ENCODE results near the gene SRGAP3.

Gene SRGAP3

GRCh38 chr3:9013782-9014563, 235.5 kb downstream of the SRGAP3 start:
- TF ChIP-seq TCF12 (IDR thresholded peaks at IDR 0.05; ENCODE audit: low read depth) (no peak), ZBTB7A (IDR thresholded peaks at IDR 0.05; ENCODE audit: low read depth) (no peak), MAX (IDR thresholded peaks at IDR 0.05) (no peak), EP300 (IDR thresholded peaks at IDR 0.05; ENCODE audit: borderline replicate concordance) (no peak), CEBPB (IDR thresholded peaks at IDR 0.05) (no peak), TAF1 (IDR thresholded peaks at IDR 0.05; ENCODE audit: low read depth) (no peak), NFIC (IDR thresholded peaks at IDR 0.05) (no peak), TEAD4 (IDR thresholded peaks at IDR 0.05) (no peak), REST (IDR thresholded peaks at IDR 0.05; ENCODE audit: low read depth) (no peak), USF1 (IDR thresholded peaks at IDR 0.05) (no peak), FOXM1 (IDR thresholded peaks at IDR 0.05; ENCODE audit: borderline replicate concordance, low read depth) (no peak), RAD21 (IDR thresholded peaks at IDR 0.05; ENCODE audit: low read depth) (no peak)

- TF ChIP-seq MAX (IDR thresholded peaks at IDR 0.05) (no peak), TCF12 (IDR thresholded peaks at IDR 0.05; ENCODE audit: low read depth) (no peak)
Observed at GRCh38 chr3:9012521-9012920, 236.9 kb downstream of the SRGAP3 start.

- TF ChIP-seq TEAD4 (IDR thresholded peaks at IDR 0.05), result no peak
- no peak for TF ChIP-seq RAD21 (IDR thresholded peaks at IDR 0.05; ENCODE audit: low read depth)
Observed at GRCh38 chr3:9009976-9010545, 239.4 kb downstream of the SRGAP3 start.

- TF ChIP-seq USF1 (IDR thresholded peaks at IDR 0.05) (no peak), CEBPB (IDR thresholded peaks at IDR 0.05) (no peak), ZBTB7A (IDR thresholded peaks at IDR 0.05; ENCODE audit: low read depth) (no peak), TCF12 (IDR thresholded peaks at IDR 0.05; ENCODE audit: low read depth) (no peak), REST (IDR thresholded peaks at IDR 0.05; ENCODE audit: low read depth) (no peak), TEAD4 (IDR thresholded peaks at IDR 0.05) (no peak), EP300 (IDR thresholded peaks at IDR 0.05; ENCODE audit: borderline replicate concordance) (no peak), TAF1 (IDR thresholded peaks at IDR 0.05; ENCODE audit: low read depth) (no peak), YY1 (IDR thresholded peaks at IDR 0.05; ENCODE audit: low read depth) (no peak)
Observed at GRCh38 chr3:9008550-9009255, 240.7 kb downstream of the SRGAP3 start.

- TF ChIP-seq NFIC (IDR thresholded peaks at IDR 0.05) (no peak), TAF1 (IDR thresholded peaks at IDR 0.05; ENCODE audit: low read depth) (no peak), CEBPB (IDR thresholded peaks at IDR 0.05) (no peak), USF1 (IDR thresholded peaks at IDR 0.05) (no peak)
Observed at GRCh38 chr3:9007928-9008327, 241.5 kb downstream of the SRGAP3 start.

GRCh38 chr3:9007213-9007612, 242.2 kb downstream of the SRGAP3 start:
- TF ChIP-seq TAF1 (IDR thresholded peaks at IDR 0.05; ENCODE audit: low read depth) (no peak), CREB1 (IDR thresholded peaks at IDR 0.05; ENCODE audit: low read depth) (no peak), TEAD4 (IDR thresholded peaks at IDR 0.05) (no peak), FOXM1 (IDR thresholded peaks at IDR 0.05; ENCODE audit: borderline replicate concordance, low read depth) (no peak), REST (IDR thresholded peaks at IDR 0.05; ENCODE audit: low read depth) (no peak), EP300 (IDR thresholded peaks at IDR 0.05; ENCODE audit: borderline replicate concordance) (no peak), MAX (IDR thresholded peaks at IDR 0.05) (no peak), ZBTB7A (IDR thresholded peaks at IDR 0.05; ENCODE audit: low read depth) (no peak), RAD21 (IDR thresholded peaks at IDR 0.05; ENCODE audit: low read depth) (no peak), YY1 (IDR thresholded peaks at IDR 0.05; ENCODE audit: low read depth) (no peak), NFIC (IDR thresholded peaks at IDR 0.05) (no peak), TCF12 (IDR thresholded peaks at IDR 0.05; ENCODE audit: low read depth) (no peak), EGR1 (IDR thresholded peaks at IDR 0.05) (no peak), USF1 (IDR thresholded peaks at IDR 0.05) (no peak), CEBPB (IDR thresholded peaks at IDR 0.05) (no peak)
